HepG2 (cell line): ENCODE measurements around the gene DLX3. TPM values are rescaled to one million over a fixed set of nuclear protein-coding genes. Genes with fewer than 3 reads are reported as not detected.

Experiments
- ATAD3A ChIP-seq: sonication (generic); formaldehyde crosslinking; IDR thresholded peaks from 2 replicates; pipeline ENCODE4 v1.4.0; 2020; ENCODE audit warnings: missing genetic modification reagents
- ATF6 ChIP-seq: sonication (generic); formaldehyde crosslinking; conservative IDR thresholded peaks from 2 replicates; pipeline ENCODE4 v1.4.0; 2020; ENCODE audit warnings: missing genetic modification reagents
- CSRNP1 ChIP-seq: sonication (generic); formaldehyde crosslinking; IDR thresholded peaks from 2 replicates; pipeline ENCODE4 v1.8.1; 2023; ENCODE audit warnings: mild to moderate bottlenecking, missing genetic modification reagents
- EP300 ChIP-seq, 3 experiments: sonication (generic) in 1 of 3; formaldehyde crosslinking in 1 of 3; IDR thresholded peaks; 2 replicates each; pipeline versions ENCODE4 v1.5.1 to v1.6.1; 2011 to 2020; ENCODE audit warnings: low read depth in 2 of 3, low read length in 2 of 3, borderline replicate concordance in 1 of 3, improper control_type of control experiment in 1 of 3, mild to moderate bottlenecking in 1 of 3, missing genetic modification reagents in 1 of 3, moderate library complexity in 1 of 3
- FOXA1 ChIP-seq, 2 experiments: fragments of 450-650 bp in 1 of 2; sonication (generic) in 1 of 2; formaldehyde crosslinking in 1 of 2; IDR thresholded peaks; 2 replicates each; pipeline versions ENCODE4 v1.4.0 to v1.6.1; 2016 to 2020; ENCODE audit warnings: missing genetic modification reagents in 1 of 2
- HNF4A ChIP-seq: sonication (generic); formaldehyde crosslinking; IDR thresholded peaks from 2 replicates; pipeline ENCODE4 v1.4.0; 2020; ENCODE audit warnings: missing genetic modification reagents
- IKZF5 ChIP-seq: IDR thresholded peaks from 2 replicates; pipeline ENCODE4 v1.6.1; 2018; ENCODE audit warnings: missing genetic modification reagents, mild to moderate bottlenecking, missing compliant biosample characterization
- LCORL ChIP-seq, 2 experiments: fragments of 450-650 bp in 1 of 2; sonication (generic) in 1 of 2; formaldehyde crosslinking in 1 of 2; IDR thresholded peaks; 2 replicates each; pipeline versions ENCODE4 v1.5.0 to v1.6.1; 2017 to 2020; ENCODE audit warnings: antibody characterized with exemption in 1 of 2, missing genetic modification reagents in 1 of 2
- MTF2 ChIP-seq: sonication (generic); formaldehyde crosslinking; IDR thresholded peaks from 2 replicates; pipeline ENCODE4 v1.5.0; 2020; ENCODE audit warnings: missing genetic modification reagents, borderline replicate concordance
- NCOA1 ChIP-seq: sonication (generic); formaldehyde crosslinking; IDR thresholded peaks from 2 replicates; pipeline ENCODE4 v1.9.0; 2021; ENCODE audit warnings: missing genetic modification reagents
- PATZ1 ChIP-seq: sonication (generic); formaldehyde crosslinking; IDR thresholded peaks from 2 replicates; pipeline ENCODE4 v1.4.0; 2020; ENCODE audit warnings: missing genetic modification reagents
- PHF21A ChIP-seq: sonication (generic); formaldehyde crosslinking; IDR thresholded peaks from 2 replicates; pipeline ENCODE4 v1.5.0; 2020; ENCODE audit warnings: mild to moderate bottlenecking, missing genetic modification reagents
- THYN1 ChIP-seq: sonication (generic); formaldehyde crosslinking; IDR thresholded peaks from 2 replicates; pipeline ENCODE4 v1.8.1; 2023; ENCODE audit warnings: low read depth, mild to moderate bottlenecking, moderate library complexity, missing genetic modification reagents, borderline replicate concordance
- ZBTB7B ChIP-seq: sonication (generic); formaldehyde crosslinking; IDR thresholded peaks from 2 replicates; pipeline ENCODE4 v1.4.0; 2020; ENCODE audit warnings: missing genetic modification reagents
- ZNF180 ChIP-seq: sonication (generic); formaldehyde crosslinking; IDR thresholded peaks from 2 replicates; pipeline ENCODE4 v1.4.0; 2020; ENCODE audit warnings: low read depth, missing genetic modification reagents, borderline replicate concordance
- ZNF33A ChIP-seq: sonication (generic); formaldehyde crosslinking; IDR thresholded peaks from 2 replicates; pipeline ENCODE4 v1.5.1; 2020; ENCODE audit warnings: missing genetic modification reagents, mild to moderate bottlenecking, moderate library complexity, borderline replicate concordance
- ZNF451 ChIP-seq: sonication (generic); formaldehyde crosslinking; IDR thresholded peaks from 2 replicates; pipeline ENCODE4 v1.5.0; 2020; ENCODE audit warnings: mild to moderate bottlenecking, missing genetic modification reagents
- ZNF460 ChIP-seq: sonication (generic); formaldehyde crosslinking; IDR thresholded peaks from 2 replicates; pipeline ENCODE4 v1.5.1; 2020; ENCODE audit warnings: missing genetic modification reagents, mild to moderate bottlenecking, borderline replicate concordance
- ZNF615 ChIP-seq: sonication (generic); formaldehyde crosslinking; IDR thresholded peaks from 2 replicates; pipeline ENCODE4 v1.5.0; 2020; ENCODE audit warnings: mild to moderate bottlenecking, missing genetic modification reagents, borderline replicate concordance
- ZNF616 ChIP-seq: sonication (generic); formaldehyde crosslinking; IDR thresholded peaks from 2 replicates; pipeline ENCODE4 v1.5.0; 2020; ENCODE audit warnings: low read depth, mild to moderate bottlenecking, missing genetic modification reagents
- ZNF746 ChIP-seq: sonication (generic); formaldehyde crosslinking; IDR thresholded peaks from 2 replicates; pipeline ENCODE4 v1.8.0; 2022; ENCODE audit warnings: mild to moderate bottlenecking, missing genetic modification reagents
- polyA plus RNA-seq, 8 experiments: library from polyadenylated mRNA; depleted of rRNA in 3 of 8; stranded (reverse) in 7 of 8; unstranded in 1 of 8; fragments of >200 nt; fragmentation: Illumina TruSeq in 4 of 8; extraction: Trizol in 4 of 8; gene quantifications; 2 replicates each; pipeline versions ENCODE4 v1.2.1 to v1.2.3, GENCODE V29; 2011 to 2016; ENCODE audit warnings: low read depth in 4 of 8, missing spikeins in 1 of 8, mixed read lengths in 1 of 8; ENCODE audit not compliant: insufficient read depth in 1 of 8
- total RNA-seq, 5 experiments: library from RNA; depleted of rRNA; stranded (reverse); fragments of >200 nt; fragmentation: Illumina TruSeq; extraction: Trizol; gene quantifications; 2 replicates each; pipeline ENCODE4 v1.2.3, GENCODE V29; 2016; ENCODE audit warnings: low read depth in 1 of 5

Gene DLX3
- total and polyA plus RNA-seq, 2 of the 13 experiments (the other 11 are each of a cell fraction or from before 2014, with no cell fraction given): 0.03 TPM; not detected in 1

- peak; percentile 65; the same call in 1 of the 2 replicates for TF ChIP-seq MTF2 (CRISPR knock-in tag)
- no peak for TF ChIP-seq ZNF180 (CRISPR knock-in tag)
- no peak for TF ChIP-seq ATF6 (CRISPR knock-in tag)
- no peak for TF ChIP-seq ZBTB7B (CRISPR knock-in tag)
- 0 out of 2 replicates have a peak, but pooled peaks have one; percentile 30 for TF ChIP-seq NCOA1 (CRISPR knock-in tag)
- no peak for TF ChIP-seq IKZF5 (CRISPR knock-in tag)
- TF ChIP-seq EP300 (IDR thresholded peaks at IDR 0.05; ENCODE audit: low read depth in 2 of 2, low read length in 2 of 2): peak in 1 of 2 experiments; percentile 13; a peak in 1 of 4 replicates
- no peak for TF ChIP-seq EP300 (CRISPR knock-in tag; IDR thresholded peaks at IDR 0.05; ENCODE audit: borderline replicate concordance)
- TF ChIP-seq LCORL (IDR thresholded peaks at IDR 0.05): no peak
- 0 out of 2 replicates have a peak, but pooled peaks have one; percentile 38 for TF ChIP-seq LCORL (CRISPR knock-in tag; IDR thresholded peaks at IDR 0.05)
- TF ChIP-seq PHF21A (CRISPR knock-in tag): 0 out of 2 replicates have a peak, but pooled peaks have one; percentile 13
- no peak for TF ChIP-seq THYN1
- peak; percentile 75 for TF ChIP-seq PATZ1 (CRISPR knock-in tag)
- TF ChIP-seq ZNF460 (CRISPR knock-in tag): no peak
- no peak for TF ChIP-seq ZNF615 (CRISPR knock-in tag)
- no peak for TF ChIP-seq ZNF451 (CRISPR knock-in tag)
- TF ChIP-seq HNF4A (CRISPR knock-in tag): 0 out of 2 replicates have a peak, but pooled peaks have one; percentile 14
- no peak for TF ChIP-seq CSRNP1
- TF ChIP-seq ZNF746 (CRISPR knock-in tag): no peak
- no peak for TF ChIP-seq ZNF33A (CRISPR knock-in tag)
- TF ChIP-seq ZNF616: no peak
- no peak for TF ChIP-seq FOXA1 (IDR thresholded peaks at IDR 0.05)
- 0 out of 2 replicates have a peak, but pooled peaks have one; percentile 34 for TF ChIP-seq FOXA1 (CRISPR knock-in tag; IDR thresholded peaks at IDR 0.05)
- TF ChIP-seq ATAD3A (CRISPR knock-in tag): no peak
Measured at GRCh38 chr17:50036455-50037261, 41.6 kb upstream of the DLX3 start (continued).
